ENCODE data around the gene ZDHHC17. TPM values are rescaled to one million over a fixed set of nuclear protein-coding genes. Genes with fewer than 3 reads are reported as not detected.

ZDHHC17 gene
- total RNA-seq, 1 donor from 2014 or later, result 39.6 TPM

GRCh38 chr12:76789335-76790050, 25.6 kb downstream of the ZDHHC17 start:
- Mint-ChIP-seq H3K4me1 (ENCODE audit: low read depth) (peaks cover 43% of the 10 kb centered on the region), H3K27ac (ENCODE audit: unreplicated experiment) (peak overlapping the region; percentile 6), H3K4me3 (ENCODE audit: unreplicated experiment) (no peak overlapping the region), H3K27me3 (ENCODE audit: low read depth) (no peaks in the 10 kb centered on the region), H3K9me3 (ENCODE audit: low read depth) (peaks cover 14% of the 10 kb centered on the region), H3K36me3 (ENCODE audit: low read depth) (peaks cover 2% of the 10 kb centered on the region)
- TF ChIP-seq, protein P1, sequence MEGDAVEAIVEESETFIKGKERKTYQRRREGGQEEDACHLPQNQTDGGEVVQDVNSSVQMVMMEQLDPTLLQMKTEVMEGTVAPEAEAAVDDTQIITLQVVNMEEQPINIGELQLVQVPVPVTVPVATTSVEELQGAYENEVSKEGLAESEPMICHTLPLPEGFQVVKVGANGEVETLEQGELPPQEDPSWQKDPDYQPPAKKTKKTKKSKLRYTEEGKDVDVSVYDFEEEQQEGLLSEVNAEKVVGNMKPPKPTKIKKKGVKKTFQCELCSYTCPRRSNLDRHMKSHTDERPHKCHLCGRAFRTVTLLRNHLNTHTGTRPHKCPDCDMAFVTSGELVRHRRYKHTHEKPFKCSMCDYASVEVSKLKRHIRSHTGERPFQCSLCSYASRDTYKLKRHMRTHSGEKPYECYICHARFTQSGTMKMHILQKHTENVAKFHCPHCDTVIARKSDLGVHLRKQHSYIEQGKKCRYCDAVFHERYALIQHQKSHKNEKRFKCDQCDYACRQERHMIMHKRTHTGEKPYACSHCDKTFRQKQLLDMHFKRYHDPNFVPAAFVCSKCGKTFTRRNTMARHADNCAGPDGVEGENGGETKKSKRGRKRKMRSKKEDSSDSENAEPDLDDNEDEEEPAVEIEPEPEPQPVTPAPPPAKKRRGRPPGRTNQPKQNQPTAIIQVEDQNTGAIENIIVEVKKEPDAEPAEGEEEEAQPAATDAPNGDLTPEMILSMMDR (IDR thresholded peaks at IDR 0.05), result no peak
- no peak for DNase-seq (ENCODE audit: low spot score)

DNA sequence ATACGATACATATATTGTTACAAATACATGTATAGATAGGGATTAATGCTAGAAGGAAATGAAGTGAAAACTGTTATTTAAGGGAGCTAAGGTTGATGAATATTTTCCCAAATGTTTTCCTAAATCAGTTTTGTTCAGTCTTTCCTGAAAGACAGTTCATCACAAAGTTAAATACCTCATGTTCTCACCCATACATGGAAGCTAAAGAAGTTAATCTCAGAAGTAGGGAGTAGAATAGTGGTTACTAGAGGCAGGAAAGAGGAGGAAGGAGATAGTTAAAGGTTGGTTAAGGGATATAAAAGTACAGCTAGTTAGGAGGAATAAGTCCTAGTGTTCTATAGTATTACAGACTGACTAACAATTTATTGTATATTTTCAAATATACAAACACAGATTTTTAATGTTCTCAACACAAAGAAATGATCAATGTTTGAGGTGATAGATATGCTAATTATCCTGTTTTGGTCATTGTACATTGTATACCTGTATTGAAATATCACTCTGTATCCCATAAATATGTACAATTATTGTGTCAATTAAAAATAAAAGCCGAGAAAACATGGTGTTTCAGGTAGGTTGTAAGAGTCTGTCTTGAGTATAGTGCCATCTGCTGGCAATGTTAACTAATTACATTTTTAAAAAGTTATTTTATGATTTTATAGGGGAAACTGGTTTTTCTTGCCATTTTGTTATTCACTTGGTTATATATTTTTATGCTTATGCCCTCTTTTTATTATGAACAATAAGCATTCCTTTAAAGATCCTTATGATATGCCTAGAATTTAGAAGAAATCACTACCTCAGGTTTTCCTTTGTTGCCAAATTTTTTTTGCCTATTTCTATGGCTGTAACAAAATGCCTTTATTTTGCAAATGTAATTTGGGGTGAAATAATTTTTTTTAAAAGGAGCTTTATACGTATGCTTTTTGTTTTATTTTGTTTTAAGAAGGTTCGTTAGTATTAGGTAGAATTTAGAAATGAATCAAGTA, 26.9 kb downstream of the ZDHHC17 start:
- Mint-ChIP-seq H3K4me3 (ENCODE audit: unreplicated experiment) (no peak overlapping the region), H3K36me3 (ENCODE audit: low read depth) (peaks cover 2% of the 10 kb centered on the region), H3K4me1 (ENCODE audit: low read depth) (peaks cover 29% of the 10 kb centered on the region), H3K27ac (ENCODE audit: unreplicated experiment) (peak overlapping the region; percentile 60), H3K27me3 (ENCODE audit: low read depth) (no peaks in the 10 kb centered on the region), H3K9me3 (ENCODE audit: low read depth) (peaks cover 10% of the 10 kb centered on the region)
- TF ChIP-seq, protein P1 (IDR thresholded peaks at IDR 0.05), result peak; percentile 95
- DNase-seq (ENCODE audit: low spot score), result no peak

- Mint-ChIP-seq H3K36me3 (ENCODE audit: low read depth) (peaks cover under 1% of the 10 kb centered on the region), H3K27ac (ENCODE audit: unreplicated experiment) (no peak overlapping the region), H3K4me3 (ENCODE audit: unreplicated experiment) (no peak overlapping the region), H3K4me1 (ENCODE audit: low read depth) (peaks cover 27% of the 10 kb centered on the region), H3K27me3 (ENCODE audit: low read depth) (no peaks in the 10 kb centered on the region), H3K9me3 (ENCODE audit: low read depth) (peaks cover 3% of the 10 kb centered on the region)
- no peak for DNase-seq (ENCODE audit: low spot score)
- TF ChIP-seq, protein P1 (IDR thresholded peaks at IDR 0.05), result no peak
These were observed 28.9 kb downstream of the ZDHHC17 start for GRCh38 chr12:76792828-76793227.

DNA sequence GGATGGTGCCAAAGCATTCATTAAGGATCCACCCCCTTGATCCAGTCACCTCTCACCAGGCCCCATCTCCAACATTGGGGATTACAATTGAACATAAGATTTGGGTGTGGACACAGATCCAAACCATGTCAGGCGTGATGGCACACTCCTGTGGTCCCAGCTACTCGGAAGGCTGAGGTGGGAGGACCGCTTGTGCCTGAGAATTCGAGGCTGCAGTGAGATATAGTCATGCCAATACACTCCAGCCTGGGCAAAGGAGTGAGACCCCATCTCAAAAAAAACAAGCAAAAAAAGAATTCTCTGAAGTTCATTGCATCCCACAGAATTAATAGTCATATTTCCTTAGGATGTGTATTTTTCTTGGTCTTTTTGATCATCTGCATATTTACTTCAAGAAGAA, 34.9 kb downstream of the ZDHHC17 start:
- Mint-ChIP-seq H3K9me3 (ENCODE audit: low read depth) (peaks cover 10% of the 10 kb centered on the region), H3K27me3 (ENCODE audit: low read depth) (no peaks in the 10 kb centered on the region), H3K4me3 (ENCODE audit: unreplicated experiment) (no peak overlapping the region), H3K27ac (ENCODE audit: unreplicated experiment) (no peak overlapping the region), H3K4me1 (ENCODE audit: low read depth) (peaks cover 4% of the 10 kb centered on the region), H3K36me3 (ENCODE audit: low read depth) (peaks cover 20% of the 10 kb centered on the region)
- no peak for DNase-seq (ENCODE audit: low spot score)
- TF ChIP-seq, protein P1 (IDR thresholded peaks at IDR 0.05), result no peak

DNA sequence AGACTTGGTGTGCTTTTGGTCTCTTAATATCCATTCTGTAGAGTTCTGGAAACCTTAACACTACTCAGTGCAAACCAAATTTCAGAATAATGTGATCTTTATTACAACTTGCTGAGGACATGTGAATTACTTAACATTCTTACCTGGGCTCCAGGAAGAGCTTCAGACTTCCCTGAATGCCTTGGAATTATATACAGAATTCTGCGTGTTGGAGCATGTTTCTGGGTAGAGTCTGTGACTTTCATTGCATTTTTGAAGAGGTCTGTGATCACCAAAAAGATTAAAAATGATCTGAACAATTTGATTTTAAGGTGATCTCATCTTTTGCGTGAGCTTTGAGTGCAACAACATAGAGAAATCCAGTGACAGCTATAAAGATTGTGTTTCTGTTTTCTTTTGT, 35.4 kb downstream of the ZDHHC17 start:
- Mint-ChIP-seq H3K4me1 (ENCODE audit: low read depth) (peaks cover 4% of the 10 kb centered on the region), H3K9me3 (ENCODE audit: low read depth) (peaks cover 10% of the 10 kb centered on the region), H3K27ac (ENCODE audit: unreplicated experiment) (no peak overlapping the region), H3K36me3 (ENCODE audit: low read depth) (peaks cover 20% of the 10 kb centered on the region), H3K27me3 (ENCODE audit: low read depth) (no peaks in the 10 kb centered on the region), H3K4me3 (ENCODE audit: unreplicated experiment) (no peak overlapping the region)
- TF ChIP-seq, protein P1 (IDR thresholded peaks at IDR 0.05), result no peak
- DNase-seq (ENCODE audit: low spot score), result no peak

All from chondrocyte (in vitro differentiated cells).